Fibroblast of the aortic adventitia (primary cell): ENCODE measurements around the gene NRCAM. TPM values are rescaled to one million over a fixed set of nuclear protein-coding genes. Genes with fewer than 3 reads are reported as not detected.
"Not testable (repeated sequence)": the region's sequence is repeated elsewhere in the genome, so short reads cannot be mapped to it uniquely, and the experiment has no call there.

Experiments
- DNase-seq: peaks from one replicate; pipeline ENCODE4 v3.0.0-alpha.2; 2010; ENCODE audit warnings: low read depth
- H3K4me3 ChIP-seq: 2 replicates; pipeline ENCODE4 v1.5.1; 2011; ENCODE audit warnings: low read depth, mild to moderate bottlenecking, control low read depth, low read length, moderate library complexity
- total RNA-seq: library from RNA; depleted of rRNA; stranded (reverse); fragments of >200 nt; gene quantifications from 2 replicates; pipeline ENCODE4 v1.2.3, GENCODE V29; 2012; ENCODE audit warnings: low replicate concordance
- TF ChIP-seq, protein P1 (sequence below): IDR thresholded peaks from 2 replicates; pipeline ENCODE4 v1.5.1; 2011; ENCODE audit warnings: mild to moderate bottlenecking, low read length, control low read depth, inconsistent platforms; ENCODE audit not compliant: insufficient read depth

Gene NRCAM
- 2.3 and 5.4 TPM in 2 replicates for total RNA-seq

DNA sequence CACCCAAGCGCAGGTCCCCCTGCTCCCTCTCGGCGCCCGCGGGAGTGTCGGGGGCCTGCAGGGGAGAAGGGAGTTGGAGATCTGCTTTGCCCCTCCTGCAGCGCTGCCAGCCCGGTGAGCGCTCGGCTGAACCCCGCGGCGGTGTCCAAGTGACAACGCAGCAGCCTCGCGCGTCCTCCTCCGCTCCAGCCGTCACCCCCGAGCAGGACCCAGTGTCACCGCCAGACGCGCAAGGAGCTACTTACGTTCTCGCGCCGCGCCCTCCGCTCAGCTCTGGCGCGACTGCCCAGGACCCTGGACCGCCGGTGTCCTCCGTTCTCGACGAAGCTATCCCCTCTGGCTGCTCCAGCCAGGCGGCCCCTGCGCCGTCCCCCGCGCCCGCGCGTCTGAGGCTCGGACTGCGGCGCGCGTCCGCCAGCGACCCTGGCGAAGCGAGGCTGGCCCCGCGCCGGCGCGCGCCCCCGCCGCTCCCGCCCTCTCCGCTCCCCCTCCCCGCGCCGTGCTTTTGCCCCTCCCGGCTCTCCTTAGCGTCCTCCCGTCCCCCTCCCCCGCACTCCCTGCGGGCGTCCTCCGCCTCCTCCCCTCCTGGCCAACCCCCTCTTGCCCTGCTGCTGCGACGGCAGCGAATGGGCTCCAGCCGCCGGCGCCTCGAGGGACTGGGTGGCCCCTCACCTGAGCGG lies at the start of gene NRCAM:
Gene NRCAM (minus strand): TSS at position 439 of the 680 bp plus-strand sequence. CDS start 216,372 bp downstream, outside the sequence.
- DNase-seq: no peak
- peak within 1 kb of the TSS; percentile 74 for H3K4me3 ChIP-seq
- TF ChIP-seq, protein P1, sequence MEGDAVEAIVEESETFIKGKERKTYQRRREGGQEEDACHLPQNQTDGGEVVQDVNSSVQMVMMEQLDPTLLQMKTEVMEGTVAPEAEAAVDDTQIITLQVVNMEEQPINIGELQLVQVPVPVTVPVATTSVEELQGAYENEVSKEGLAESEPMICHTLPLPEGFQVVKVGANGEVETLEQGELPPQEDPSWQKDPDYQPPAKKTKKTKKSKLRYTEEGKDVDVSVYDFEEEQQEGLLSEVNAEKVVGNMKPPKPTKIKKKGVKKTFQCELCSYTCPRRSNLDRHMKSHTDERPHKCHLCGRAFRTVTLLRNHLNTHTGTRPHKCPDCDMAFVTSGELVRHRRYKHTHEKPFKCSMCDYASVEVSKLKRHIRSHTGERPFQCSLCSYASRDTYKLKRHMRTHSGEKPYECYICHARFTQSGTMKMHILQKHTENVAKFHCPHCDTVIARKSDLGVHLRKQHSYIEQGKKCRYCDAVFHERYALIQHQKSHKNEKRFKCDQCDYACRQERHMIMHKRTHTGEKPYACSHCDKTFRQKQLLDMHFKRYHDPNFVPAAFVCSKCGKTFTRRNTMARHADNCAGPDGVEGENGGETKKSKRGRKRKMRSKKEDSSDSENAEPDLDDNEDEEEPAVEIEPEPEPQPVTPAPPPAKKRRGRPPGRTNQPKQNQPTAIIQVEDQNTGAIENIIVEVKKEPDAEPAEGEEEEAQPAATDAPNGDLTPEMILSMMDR: no peak

GRCh38 chr7:108504576-108504975 lies 48.3 kb upstream of the NRCAM start:
- H3K4me3 ChIP-seq, DNase-seq: not testable (repeated sequence)

DNA sequence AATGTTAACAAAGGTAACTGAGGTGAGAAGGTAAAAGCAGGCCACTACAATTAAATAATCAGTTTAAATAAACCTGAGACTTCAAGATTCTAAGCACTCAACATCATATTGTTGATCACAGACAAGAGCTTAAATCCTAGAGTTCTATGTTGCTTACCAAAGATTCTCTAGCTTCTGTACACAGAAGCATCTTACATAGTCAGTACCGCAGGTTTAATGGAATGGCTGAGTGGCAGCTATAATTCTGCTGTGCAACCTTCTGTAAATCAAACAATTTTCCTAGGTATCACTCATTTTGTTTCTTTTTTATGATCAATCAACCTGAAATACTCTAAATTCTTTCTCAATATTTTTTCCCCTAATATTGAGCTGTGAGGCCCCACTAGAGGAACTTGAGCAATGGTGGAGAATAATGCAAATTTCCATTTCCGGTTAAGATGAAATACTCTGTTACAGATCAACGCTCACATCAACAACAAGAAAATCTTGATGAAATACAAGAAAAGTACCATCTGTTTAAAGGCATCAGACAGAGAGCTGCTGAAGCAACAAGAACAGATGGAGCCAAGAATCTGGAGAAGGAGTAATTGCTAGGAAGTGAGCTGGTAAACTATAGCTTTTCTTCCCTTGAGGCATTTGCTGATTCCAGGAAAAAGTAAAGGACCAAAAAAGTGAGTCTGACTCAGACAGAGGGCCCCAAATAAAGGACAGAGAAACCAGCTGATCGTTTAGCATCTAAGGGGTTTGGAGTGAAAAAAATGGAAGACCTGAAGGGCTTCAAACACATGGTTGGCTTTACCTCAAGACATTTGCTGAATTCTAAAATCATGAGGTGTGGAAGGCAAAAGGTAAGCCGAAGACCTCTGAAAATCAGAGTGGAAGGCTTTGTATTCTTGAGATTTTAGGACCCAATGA lies 47.1 kb upstream of the NRCAM start:
- DNase-seq: peak; percentile 50
- TF ChIP-seq, protein P1: no peak
- H3K4me3 ChIP-seq: no peak overlapping the region

GRCh38 chr7:108499566-108499965 lies 43.3 kb upstream of the NRCAM start:
- TF ChIP-seq, protein P1: no peak
- no peak overlapping the region for H3K4me3 ChIP-seq
- DNase-seq: no peak

- DNase-seq: no peak
- TF ChIP-seq, protein P1: no peak
- no peak overlapping the region for H3K4me3 ChIP-seq
Observed at GRCh38 chr7:108498481-108498880, 42.2 kb upstream of the NRCAM start.

DNA sequence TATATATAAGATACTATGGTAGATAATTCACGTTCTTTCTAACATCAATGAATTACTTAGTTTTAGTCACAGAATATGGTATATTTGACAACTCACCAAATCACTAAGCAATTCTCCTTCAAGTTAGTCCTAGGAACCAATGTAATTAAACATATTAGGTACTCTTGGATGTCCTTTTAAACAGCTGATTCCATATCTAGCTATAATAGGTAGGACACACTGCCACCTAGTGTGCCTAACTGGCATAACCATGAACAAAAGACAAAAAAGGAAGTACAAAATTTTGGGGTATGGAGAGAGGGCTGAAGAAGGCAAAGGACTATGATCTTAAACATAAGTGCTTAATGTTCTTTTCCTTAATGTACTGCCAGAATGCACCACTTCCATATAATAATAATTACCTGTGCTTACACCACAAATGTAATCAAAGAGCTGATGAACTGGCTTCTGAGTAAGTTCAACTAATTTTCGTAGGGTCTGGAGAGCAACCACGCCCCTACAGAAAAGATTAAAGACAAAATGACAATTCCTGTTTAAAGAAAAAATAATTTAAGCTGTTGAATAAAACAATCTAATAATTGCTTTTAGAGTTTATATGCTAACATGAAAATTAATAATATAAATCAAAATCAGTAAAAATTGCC lies 41.0 kb upstream of the NRCAM start:
- TF ChIP-seq, protein P1: peak; percentile 84
- DNase-seq: peak; percentile 74

DNA sequence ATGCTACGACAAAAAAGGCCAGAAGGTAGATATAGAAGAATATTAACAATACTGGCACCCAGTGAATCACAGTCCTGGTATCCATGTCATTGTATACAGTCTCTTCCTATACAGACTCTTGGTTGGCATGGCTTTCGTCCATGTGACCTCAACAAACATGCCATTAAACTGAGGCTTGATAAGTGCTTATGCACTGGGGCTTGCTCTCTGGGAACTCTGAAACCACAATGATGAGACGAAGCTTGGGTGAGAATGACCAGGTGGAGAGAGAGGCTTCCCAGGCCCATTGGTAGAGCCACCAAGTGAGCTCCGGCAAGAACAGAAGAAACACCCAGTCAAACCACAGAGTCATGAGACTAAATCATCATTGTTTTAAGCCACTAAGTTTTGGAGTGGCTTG lies 36.5 kb upstream of the NRCAM start:
- TF ChIP-seq, protein P1: no peak
- DNase-seq: no peak
- no peak overlapping the region for H3K4me3 ChIP-seq

More for the DNA sequence above, 41.0 kb upstream of the NRCAM start:
- H3K4me3 ChIP-seq: no peak overlapping the region
